K562 treated with DMSO at 1 percent for 24 hours (cell line): ENCODE measurements around the gene TMC5. TPM values are rescaled to one million over a fixed set of nuclear protein-coding genes. Genes with fewer than 3 reads are reported as not detected.

ENCODE experiments used
- total RNA-seq: library from RNA; unstranded; fragments of 300-600 nt; gene quantifications from 2 replicates; pipeline ENCODE4 v1.2.3, GENCODE V29; 2022; ENCODE audit warnings: low read depth; ENCODE audit not compliant: insufficient read depth

Gene TMC5
- 0.97 TPM in 1 of 2 replicates, not detected in the other for total RNA-seq

GRCh38 chr16:19417640-19418039 lies at the start of gene TMC5:
Gene TMC5, plus strand, starts transcription at chr16:19417883. Its CDS starts 22,156 bp downstream, at chr16:19440039.

GRCh38 chr16:19521471-19522396 lies 104.1 kb downstream of the TMC5 start, which contains the start of gene GDE1:
Gene GDE1, minus strand, starts transcription at chr16:19522098. Its CDS starts 134 bp downstream, at chr16:19521964.

GRCh38 chr16:19523559-19524355 lies 106.1 kb downstream of the TMC5 start, which contains the start of gene CCP110:
Gene CCP110, plus strand, starts transcription at chr16:19523942. Its CDS starts 3,940 bp downstream, at chr16:19527882.

Other genes starting within 250 kb of the TMC5 start
- gene SYT17, start 249.6 kb upstream of the TMC5 start, total RNA-seq, result not detected in 2 replicates
- not detected in 2 replicates for gene CLEC19A, start 132.2 kb upstream of the TMC5 start, total RNA-seq
- 51.1 and 64.3 TPM in 2 replicates for gene GDE1, start 104.2 kb downstream of the TMC5 start, total RNA-seq
- gene CCP110, start 106.1 kb downstream of the TMC5 start, total RNA-seq, result 6.3 and 7.6 TPM in 2 replicates
- gene VPS35L, start 137.8 kb downstream of the TMC5 start, total RNA-seq, result 15.6 and 15.8 TPM in 2 replicates